HCT116 (cell line): ENCODE measurements around the gene NCKAP5. TPM values are rescaled to one million over a fixed set of nuclear protein-coding genes. Genes with fewer than 3 reads are reported as not detected.

Experiments
- ATAC-seq: fragments of 200-7000 bp; cut with Tn5 transposase; 2 replicates; pipeline ENCODE4 v1.9.1; 2020; ENCODE audit warnings: mild to moderate bottlenecking, moderate library complexity
- BruUV-seq: library from RNA; stranded (reverse); fragments of 400-500 nt; replicated peaks from 2 replicates; lab custom pipeline; 2021; lab: Mats Ljungman, UMichigan
- CTCF ChIA-PET: fragments of 300-600 bp; sonication (Branson Sonifier 250); formaldehyde crosslinking; loops from one replicate; lab custom pipeline; 2021; ENCODE audit warnings: antibody characterized with exemption; lab: Charles Lee
- POLR2A ChIA-PET: fragments of 300-600, 350-600 bp; sonication (Branson Sonifier 250); formaldehyde crosslinking; loops from one replicate; lab custom pipeline; 2021; ENCODE audit warnings: antibody characterized with exemption; lab: Charles Lee
- RAD21 ChIA-PET, 2 experiments: fragments of 300-600 bp; sonication (Branson Sonifier 250); formaldehyde crosslinking; loops; one replicate each; lab custom pipeline; 2023; ENCODE audit warnings: low total read pairs in 2 of 2; ENCODE audit not compliant: uncharacterized antibody in 2 of 2, unreplicated experiment in 2 of 2, low non-redundant PET in 1 of 2; lab: Charles Lee
- DNase-seq: peaks from one replicate; pipeline ENCODE4 v3.0.0-alpha.2; 2010; ENCODE audit warnings: low read depth, low spot score
- H2AFZ ChIP-seq: fragments of 200-600 bp; shearing (Covaris generic), sonication (generic); 2 replicates; pipeline ENCODE4 v1.6.1; 2017; ENCODE audit warnings: low read depth, mixed run types, mixed read lengths, antibody characterized with exemption, low read length; ENCODE audit not compliant: poor library complexity, severe bottlenecking
- H3K27ac ChIP-seq: 2 replicates; pipeline ENCODE4 v1.5.1; 2012; ENCODE audit warnings: low read depth, low read length
- H3K27me3 ChIP-seq: fragments of 200-600 bp; sonication (generic); 2 replicates; pipeline ENCODE4 v1.6.1; 2016; ENCODE audit warnings: mixed run types, low read length, mixed read lengths; ENCODE audit not compliant: insufficient read depth
- H3K36me3 ChIP-seq, 2 experiments: fragments of 200-500 bp in 1 of 2; fragments of 200-600 bp in 1 of 2; sonication (Bioruptor generic) in 1 of 2; sonication (generic) in 1 of 2; 2 replicates each; pipeline versions ENCODE4 v1.5.1 to v1.6.1; 2014 to 2016; ENCODE audit warnings: low read length in 2 of 2, inconsistent platforms in 1 of 2, mixed read lengths in 1 of 2, mixed run types in 1 of 2; ENCODE audit not compliant: insufficient read depth in 2 of 2, control insufficient read depth in 1 of 2
- H3K4me1 ChIP-seq, 2 experiments: fragments of 200-600 bp in 1 of 2; sonication (generic) in 1 of 2; 2 replicates each; pipeline versions ENCODE4 v1.5.1 to v1.6.1; 2012 to 2017; ENCODE audit warnings: low read length in 2 of 2, inconsistent platforms in 1 of 2, mild to moderate bottlenecking in 1 of 2, mixed read lengths in 1 of 2, mixed run types in 1 of 2, moderate library complexity in 1 of 2; ENCODE audit not compliant: insufficient read depth in 2 of 2, control insufficient read depth in 1 of 2
- H3K4me2 ChIP-seq: fragments of 200-600 bp; sonication (generic); 2 replicates; pipeline ENCODE4 v1.6.1; 2017; ENCODE audit warnings: mixed run types, low read length, mixed read lengths
- H3K4me3 ChIP-seq, 2 experiments: fragments of 200-600 bp in 1 of 2; sonication (generic) in 1 of 2; replicated peaks in 1 of 2; 2 replicates each; pipeline ENCODE4 v1.5.1; 2011 to 2016; ENCODE audit warnings: low read length in 2 of 2, control low read depth in 1 of 2, low read depth in 1 of 2, mild to moderate bottlenecking in 1 of 2, mixed read lengths in 1 of 2, mixed run types in 1 of 2
- H3K79me2 ChIP-seq: fragments of 200-600 bp; sonication (generic); 2 replicates; pipeline ENCODE4 v1.6.1; 2017; ENCODE audit warnings: mild to moderate bottlenecking, mixed run types, low read length, moderate library complexity, mixed read lengths; ENCODE audit not compliant: insufficient read depth
- H3K9ac ChIP-seq: fragments of 200-600 bp; sonication (generic); 2 replicates; pipeline ENCODE4 v1.6.1; 2016; ENCODE audit warnings: low read length, mixed read lengths
- H3K9me2 ChIP-seq: fragments of 200-600 bp; sonication (generic), shearing (Covaris generic); 2 replicates; pipeline ENCODE4 v1.6.1; 2017; ENCODE audit warnings: mixed run types, mild to moderate bottlenecking, moderate library complexity; ENCODE audit not compliant: insufficient read depth
- H3K9me3 ChIP-seq, 2 experiments: fragments of 200-500 bp in 1 of 2; fragments of 200-600 bp in 1 of 2; sonication (Bioruptor generic) in 1 of 2; sonication (generic) in 1 of 2; 2 replicates each; pipeline ENCODE4 v1.6.1; 2014 to 2017; ENCODE audit warnings: low read length in 2 of 2, mixed read lengths in 2 of 2, inconsistent platforms in 1 of 2, low read depth in 1 of 2, mild to moderate bottlenecking in 1 of 2, mixed run types in 1 of 2, moderate library complexity in 1 of 2; ENCODE audit not compliant: control insufficient read depth in 1 of 2, insufficient read depth in 1 of 2
- H4K20me1 ChIP-seq: fragments of 200-600 bp; sonication (generic), shearing (Covaris generic); 2 replicates; pipeline ENCODE4 v1.6.1; 2017; ENCODE audit warnings: mixed run types, mild to moderate bottlenecking, moderate library complexity; ENCODE audit not compliant: insufficient read depth
- ATF3 ChIP-seq: IDR thresholded peaks from 2 replicates; pipeline ENCODE4 v1.6.1; 2012
- CBX3 ChIP-seq: IDR thresholded peaks from 2 replicates; pipeline ENCODE4 v1.6.1; 2012; ENCODE audit warnings: low read depth
- CEBPB ChIP-seq: IDR thresholded peaks from 2 replicates; pipeline ENCODE4 v1.6.1; 2012; ENCODE audit warnings: low read depth
- EGR1 ChIP-seq: IDR thresholded peaks from 2 replicates; pipeline ENCODE4 v1.6.1; 2012; ENCODE audit warnings: low read depth
- ELF1 ChIP-seq: IDR thresholded peaks from 2 replicates; pipeline ENCODE4 v1.6.1; 2012; ENCODE audit warnings: low read depth, borderline replicate concordance
- EZH2 ChIP-seq: fragments of 200-600 bp; sonication (generic); IDR thresholded peaks from 2 replicates; pipeline ENCODE4 v1.6.1; 2017; ENCODE audit warnings: antibody characterized with exemption, mixed run types
- FOSL1 ChIP-seq: IDR thresholded peaks from 2 replicates; pipeline ENCODE4 v1.6.1; 2012; ENCODE audit warnings: low read depth
- JUND ChIP-seq: IDR thresholded peaks from 2 replicates; pipeline ENCODE4 v1.6.1; 2012
- POLR2A ChIP-seq: IDR thresholded peaks from 2 replicates; pipeline ENCODE4 v1.7.0; 2011; ENCODE audit warnings: borderline replicate concordance; ENCODE audit not compliant: insufficient read depth, insufficient read length; ENCODE audit errors: extremely low read depth
- RAD21 ChIP-seq: IDR thresholded peaks from 2 replicates; pipeline ENCODE4 v1.6.1; 2012; ENCODE audit warnings: low read depth, mild to moderate bottlenecking
- SIN3A ChIP-seq: IDR thresholded peaks from 2 replicates; pipeline ENCODE4 v1.6.1; 2012; ENCODE audit warnings: low read depth
- SRF ChIP-seq: IDR thresholded peaks from 2 replicates; pipeline ENCODE4 v1.6.1; 2012; ENCODE audit warnings: low read depth
- ZFX ChIP-seq: fragments of 450-650 bp; IDR thresholded peaks from 2 replicates; pipeline ENCODE4 v1.6.1; 2017
- intact Hi-C: fragments of 100-400 bp; cut with micrococcal nuclease; formaldehyde crosslinking; loops from 2 replicates; pipeline ENCODE4 v1.10.0; 2022
- total RNA-seq: library from RNA; stranded (reverse); gene quantifications from one replicate; pipeline ENCODE4 v1.2.1, GENCODE V29; 2021; ENCODE audit not compliant: unreplicated experiment
- TF ChIP-seq, protein P1 (sequence below): IDR thresholded peaks from 2 replicates; pipeline ENCODE4 v1.6.1; 2012

NCKAP5 gene
- total RNA-seq, 1 experiment from 2014 or later: 0.30 TPM

DNA sequence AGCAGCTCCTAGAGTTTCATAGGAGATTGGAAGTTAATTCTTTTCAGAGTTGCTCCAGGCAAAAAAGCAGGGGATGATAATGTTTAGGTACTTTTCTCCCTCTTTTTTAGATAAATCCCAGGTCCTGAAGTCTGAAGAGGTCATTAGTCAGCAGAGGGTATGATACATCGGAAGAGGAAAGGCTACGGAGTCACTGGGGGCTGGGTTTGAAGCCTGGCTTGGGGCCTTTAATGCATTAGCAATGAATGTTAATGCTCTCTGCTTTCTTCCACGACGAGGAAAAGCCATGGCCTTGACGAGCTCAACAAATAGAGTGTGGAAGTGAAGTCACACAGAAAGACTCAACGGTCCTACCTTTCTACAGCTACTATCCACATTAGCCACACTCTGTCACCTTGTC is 235.1 kb downstream of the NCKAP5 start:
- no peak for ATAC-seq
- no peaks in the 10 kb centered on the region for H4K20me1 ChIP-seq
- intact Hi-C loops: no loop called here
- no peaks in the 10 kb centered on the region for H3K36me3 ChIP-seq
- BruUV-seq: no TSS peak
- no peak overlapping the region for H3K9ac ChIP-seq
- RAD21 ChIA-PET: no interaction called here
- POLR2A ChIA-PET: no interaction called here
- no peak overlapping the region for H3K4me3 ChIP-seq
- H3K4me1 ChIP-seq: no peaks in the 10 kb centered on the region
- DNase-seq: no peak
- H3K27ac ChIP-seq: no peak overlapping the region
- H2AFZ ChIP-seq: no peak overlapping the region
- no peaks in the 10 kb centered on the region for H3K27me3 ChIP-seq
- CTCF ChIA-PET: no interaction called here
- no peaks in the 10 kb centered on the region for H3K9me2 ChIP-seq
- H3K4me2 ChIP-seq: no peak overlapping the region
- H3K9me3 ChIP-seq: no peaks in the 10 kb centered on the region; a peak in 1 of 4 replicates
- TF ChIP-seq ZFX: no peak
- no peak for TF ChIP-seq ELF1
- TF ChIP-seq EGR1: no peak
- TF ChIP-seq POLR2A: no peak
- no peak for TF ChIP-seq SIN3A
- no peak for TF ChIP-seq SRF
- TF ChIP-seq, protein P1, sequence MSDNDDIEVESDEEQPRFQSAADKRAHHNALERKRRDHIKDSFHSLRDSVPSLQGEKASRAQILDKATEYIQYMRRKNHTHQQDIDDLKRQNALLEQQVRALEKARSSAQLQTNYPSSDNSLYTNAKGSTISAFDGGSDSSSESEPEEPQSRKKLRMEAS: no peak
- no peak for TF ChIP-seq ATF3
- TF ChIP-seq JUND: no peak
- TF ChIP-seq FOSL1: no peak
- TF ChIP-seq RAD21: no peak
- TF ChIP-seq EZH2: no peak
- TF ChIP-seq CEBPB: no peak
- H3K79me2 ChIP-seq: no peaks in the 10 kb centered on the region

GRCh38 chr2:133331436-133331835 is 236.8 kb downstream of the NCKAP5 start:
- H3K9me2 ChIP-seq: no peaks in the 10 kb centered on the region
- no peak overlapping the region for H3K4me3 ChIP-seq
- no peak overlapping the region for H3K4me2 ChIP-seq
- no TSS peak for BruUV-seq
- no peaks in the 10 kb centered on the region for H4K20me1 ChIP-seq
- H3K79me2 ChIP-seq: no peaks in the 10 kb centered on the region
- ATAC-seq (no peak), DNase-seq (no peak)
- H3K27me3 ChIP-seq: no peaks in the 10 kb centered on the region
- no peaks in the 10 kb centered on the region for H3K36me3 ChIP-seq
- TF ChIP-seq CBX3 (no peak), RAD21 (no peak)
- TF ChIP-seq, protein P1: no peak
- TF ChIP-seq, all 23 proteins: peak for 0
- H3K27ac ChIP-seq: no peak overlapping the region
- RAD21 ChIA-PET: no interaction called here
- intact Hi-C loops: no loop called here
- no peak overlapping the region for H2AFZ ChIP-seq
- H3K4me1 ChIP-seq: no peaks in the 10 kb centered on the region
- no peak overlapping the region for H3K9ac ChIP-seq
- POLR2A ChIA-PET: no interaction called here
- CTCF ChIA-PET: no interaction called here
- H3K9me3 ChIP-seq: no peaks in the 10 kb centered on the region; a peak in 1 of 4 replicates
